HG03432 (cell line): ENCODE data around the gene OAF.
"Not testable (repeated sequence)": the region's sequence is repeated elsewhere in the genome, so short reads cannot be mapped to it uniquely, and the experiment has no call there.

Source experiments
- ATAC-seq: cut with Tn5 transposase; IDR thresholded peaks from one replicate; pipeline ENCODE4 v1.9.1; 2021; ENCODE audit warnings: mild to moderate bottlenecking, moderate library complexity; ENCODE audit not compliant: unreplicated experiment

OAF gene

GRCh38 chr11:120261931-120262330 is 51.1 kb downstream of the OAF start:
- no peak for ATAC-seq

GRCh38 chr11:120267319-120267718 is 56.5 kb downstream of the OAF start:
- no peak for ATAC-seq

GRCh38 chr11:120268686-120269085 is 57.9 kb downstream of the OAF start:
- no peak for ATAC-seq

- no peak for ATAC-seq
Measured at GRCh38 chr11:120270386-120270785, 59.6 kb downstream of the OAF start.

- ATAC-seq, result no peak
Measured at GRCh38 chr11:120271672-120272071, 60.8 kb downstream of the OAF start.

GRCh38 chr11:120272303-120272702 is 61.5 kb downstream of the OAF start:
- ATAC-seq, result no peak

GRCh38 chr11:120273432-120273831 is 62.6 kb downstream of the OAF start:
- no peak for ATAC-seq

GRCh38 chr11:120273956-120274355 is 63.1 kb downstream of the OAF start:
- not testable (repeated sequence) for ATAC-seq

- no peak for ATAC-seq
Measured at GRCh38 chr11:120279502-120279901, 68.7 kb downstream of the OAF start.
